ENCODE results near the gene VWA3B. TPM values are rescaled to one million over a fixed set of nuclear protein-coding genes. Genes with fewer than 3 reads are reported as not detected.

VWA3B gene
- total and polyA plus RNA-seq, 12 donors: 0.06 to 1.4 (median 0.62) TPM; not detected in 1

GRCh38 chr2:98161186-98161585 is 74.2 kb downstream of the VWA3B start:
- no peak for ATAC-seq
- DNase-seq: no peak
- H3K9me3 ChIP-seq: no peaks in the 10 kb centered on the region
- no peaks in the 10 kb centered on the region for H3K27me3 ChIP-seq
- WGBS, 2 donors: 76 to 78% methylated on average over 4 of the region's 4 CpGs
- no peaks in the 10 kb centered on the region for H3K36me3 ChIP-seq
- TF ChIP-seq, protein P1, sequence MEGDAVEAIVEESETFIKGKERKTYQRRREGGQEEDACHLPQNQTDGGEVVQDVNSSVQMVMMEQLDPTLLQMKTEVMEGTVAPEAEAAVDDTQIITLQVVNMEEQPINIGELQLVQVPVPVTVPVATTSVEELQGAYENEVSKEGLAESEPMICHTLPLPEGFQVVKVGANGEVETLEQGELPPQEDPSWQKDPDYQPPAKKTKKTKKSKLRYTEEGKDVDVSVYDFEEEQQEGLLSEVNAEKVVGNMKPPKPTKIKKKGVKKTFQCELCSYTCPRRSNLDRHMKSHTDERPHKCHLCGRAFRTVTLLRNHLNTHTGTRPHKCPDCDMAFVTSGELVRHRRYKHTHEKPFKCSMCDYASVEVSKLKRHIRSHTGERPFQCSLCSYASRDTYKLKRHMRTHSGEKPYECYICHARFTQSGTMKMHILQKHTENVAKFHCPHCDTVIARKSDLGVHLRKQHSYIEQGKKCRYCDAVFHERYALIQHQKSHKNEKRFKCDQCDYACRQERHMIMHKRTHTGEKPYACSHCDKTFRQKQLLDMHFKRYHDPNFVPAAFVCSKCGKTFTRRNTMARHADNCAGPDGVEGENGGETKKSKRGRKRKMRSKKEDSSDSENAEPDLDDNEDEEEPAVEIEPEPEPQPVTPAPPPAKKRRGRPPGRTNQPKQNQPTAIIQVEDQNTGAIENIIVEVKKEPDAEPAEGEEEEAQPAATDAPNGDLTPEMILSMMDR (IDR thresholded peaks at IDR 0.05): no peak
- peaks cover 13 to 75% (median 65%) of the 10 kb centered on the region in 9 donors for H3K4me1 ChIP-seq
- H3K27ac ChIP-seq: peak overlapping the region; percentile 79 to 94 (median 88)
- intact Hi-C loops (cut with DNase I): loop anchor here in 3 of 10 donors (5.0 to 10.0 kb wide), 3 partner anchors 56 to 166 kb away; partner anchors contain the start of gene TMEM131 (in 2 of the 3)
- H3K4me3 ChIP-seq: no peak overlapping the region

GRCh38 chr2:98164256-98164655 is 77.3 kb downstream of the VWA3B start:
- Histone ChIP-seq H3K27me3 (peaks cover 0 to 3% (median 0%) of the 10 kb centered on the region in 7 donors), H3K4me1 (peaks cover 9 to 58% (median 48%) of the 10 kb centered on the region in 9 donors), H3K36me3 (no peaks in the 10 kb centered on the region), H3K4me3 (no peak overlapping the region), H3K27ac (peak overlapping the region in 9 of 10 donors; percentile 76 to 94 (median 89)), H3K9me3 (no peaks in the 10 kb centered on the region)
- ATAC-seq (peak in 2 of 8 donors; percentile 15 to 21), DNase-seq (no peak)
- 60 to 68% methylated on average over 2 of the region's 2 CpGs for WGBS, 2 donors
- intact Hi-C loops (cut with DNase I): loop anchor here in 3 of 10 donors (5.0 to 10.0 kb wide), 3 partner anchors 59 to 169 kb away; partner anchors contain the start of gene TMEM131 (in 2 of the 3)
- TF ChIP-seq, protein P1 (IDR thresholded peaks at IDR 0.05): no peak

- Histone ChIP-seq H3K27ac (no peak overlapping the region), H3K36me3 (no peaks in the 10 kb centered on the region), H3K9me3 (no peaks in the 10 kb centered on the region), H3K27me3 (peaks cover 0 to 3% (median 0%) of the 10 kb centered on the region in 7 donors), H3K4me1 (peaks cover 6 to 44% (median 34%) of the 10 kb centered on the region in 9 donors), H3K4me3 (no peak overlapping the region)
- TF ChIP-seq, protein P1 (IDR thresholded peaks at IDR 0.05): no peak
- no peak for DNase-seq
- 82 to 87% methylated on average over 5 of the region's 5 CpGs for WGBS, 2 donors
- ATAC-seq: no peak
- intact Hi-C loops (cut with DNase I): loop anchor here in 3 of 10 donors (5.0 to 10.0 kb wide), 3 partner anchors 61 to 171 kb away; partner anchors contain the start of gene TMEM131 (in 2 of the 3)
These were observed 78.6 kb downstream of the VWA3B start for GRCh38 chr2:98165516-98166071.

DNA sequence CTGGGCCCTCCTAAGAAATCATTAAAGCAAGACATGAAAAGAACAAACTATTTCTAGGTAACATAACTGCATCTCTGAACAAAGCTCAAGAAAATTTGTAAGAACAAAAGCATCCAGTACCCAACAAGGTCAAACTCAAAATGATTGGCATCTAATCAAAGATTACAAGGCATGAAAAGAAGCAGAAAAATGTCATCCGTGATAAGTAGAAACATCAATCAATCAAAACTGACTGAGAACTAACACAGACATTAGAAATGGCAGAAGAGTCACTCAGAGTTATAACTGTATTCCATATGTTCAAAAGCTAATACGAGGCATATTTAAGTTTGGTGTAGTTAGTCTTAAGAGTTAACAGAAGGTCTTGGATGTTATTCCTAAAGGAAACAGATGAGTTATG is 80.9 kb downstream of the VWA3B start:
- no peaks in the 10 kb centered on the region for H3K36me3 ChIP-seq
- no peaks in the 10 kb centered on the region for H3K9me3 ChIP-seq
- ATAC-seq: no peak
- H3K4me1 ChIP-seq: peaks cover 1 to 21% (median 11%) of the 10 kb centered on the region in 9 donors
- H3K27ac ChIP-seq: no peak overlapping the region
- 79 to 81% methylated on average over 2 of the region's 2 CpGs for WGBS, 2 donors
- no peak overlapping the region for H3K4me3 ChIP-seq
- no peak for DNase-seq
- peaks cover 0 to 3% (median 0%) of the 10 kb centered on the region in 7 donors for H3K27me3 ChIP-seq
- TF ChIP-seq, protein P1 (IDR thresholded peaks at IDR 0.05): no peak
- intact Hi-C loops (cut with DNase I): loop anchor here in 3 of 10 donors (5.0 to 10.0 kb wide), 3 partner anchors 63 to 173 kb away; partner anchors contain the start of gene TMEM131 (in 2 of the 3)

Data from heart right ventricle (tissue), 16 donors.